Measurements from ENCODE around the gene TM9SF3. TPM values are rescaled to one million over a fixed set of nuclear protein-coding genes. Genes with fewer than 3 reads are reported as not detected.

TM9SF3 gene
- total RNA-seq, 1 experiment from 2014 or later = 79.3 TPM

DNA sequence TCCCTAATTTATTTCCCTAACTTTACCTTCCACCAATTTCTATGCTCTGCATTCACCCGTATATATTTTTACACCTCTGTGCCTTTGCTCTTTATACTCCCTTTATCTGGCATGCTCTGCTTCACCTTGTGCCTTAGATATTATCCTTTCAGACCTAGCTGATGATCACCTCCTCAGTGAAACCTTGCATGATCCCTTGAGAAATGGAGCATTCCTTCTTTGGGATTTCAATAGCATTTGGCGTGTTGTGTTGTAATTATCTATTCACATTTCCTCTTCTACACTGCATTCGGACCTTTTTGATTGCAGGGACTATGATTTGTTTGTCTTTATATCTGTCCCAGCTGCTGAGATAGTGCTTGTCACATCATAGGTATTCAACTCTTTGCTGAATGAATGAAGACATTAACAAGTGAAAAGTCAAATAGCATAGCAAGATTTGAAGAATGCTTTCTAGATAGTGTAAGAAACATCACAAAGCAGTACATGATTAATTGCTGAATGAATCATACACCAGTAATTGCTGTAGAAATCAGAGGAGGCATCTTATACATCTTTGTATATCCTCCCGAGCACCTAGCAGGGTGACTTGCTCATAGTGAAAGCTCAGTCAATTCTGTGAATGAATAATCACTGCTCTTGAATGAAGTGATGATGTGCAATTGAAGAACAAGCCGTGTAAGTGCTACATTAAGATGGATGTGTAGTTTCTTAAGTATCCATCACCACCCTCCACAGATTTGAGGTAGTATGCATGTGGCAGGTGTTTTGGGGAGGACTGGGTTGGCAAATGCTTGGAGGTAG lies 2.0 kb upstream of the TM9SF3 start:
- no peak for DNase-seq (ENCODE audit: low read depth, low spot score)
- Histone ChIP-seq H2AFZ (ENCODE audit: low read depth, low read length, poor library complexity, severe bottlenecking) (no peak overlapping the region), H3K4me2 (ENCODE audit: low read length) (peak overlapping the region; percentile 28), H3K27me3 (ENCODE audit: insufficient read depth, low read length) (no peaks in the 10 kb centered on the region), H3K9me2 (ENCODE audit: insufficient read depth) (no peaks in the 10 kb centered on the region), H3K4me3 (replicated peaks in 1 of 2; ENCODE audit: low read depth in 1 of 2, low read length in 2 of 2) (no peak overlapping the region), H3K9me3 (ENCODE audit: control insufficient read depth in 1 of 2, insufficient read depth in 1 of 2, low read depth in 1 of 2, low read length in 2 of 2) (no peaks in the 10 kb centered on the region), H3K36me3 (ENCODE audit: control insufficient read depth in 1 of 2, insufficient read depth in 2 of 2, low read length in 2 of 2) (no peaks in the 10 kb centered on the region), H4K20me1 (ENCODE audit: insufficient read depth) (0 out of 2 replicates have a peak, but pooled peaks cover 7% of the 10 kb centered on the region), H3K79me2 (ENCODE audit: insufficient read depth, low read length) (peaks cover 30% of the 10 kb centered on the region), H3K27ac (ENCODE audit: low read depth, low read length) (no peak overlapping the region), H3K9ac (ENCODE audit: low read length) (no peak overlapping the region), H3K4me1 (ENCODE audit: control insufficient read depth in 1 of 2, insufficient read depth in 2 of 2, low read length in 2 of 2) (peaks cover 14 to 33% of the 10 kb centered on the region in 2 experiments)
- CTCF ChIA-PET = no interaction called here
- intact Hi-C loops (cut with micrococcal nuclease) = no loop called here
- no TSS peak for BruUV-seq (replicated peaks)
- RAD21 ChIA-PET (ENCODE audit: low non-redundant PET in 1 of 2, low total read pairs in 2 of 2, uncharacterized antibody in 2 of 2, unreplicated experiment in 2 of 2) = no interaction called here
- POLR2A ChIA-PET = no interaction called here
- no peak for ATAC-seq
- TF ChIP-seq RAD21 (IDR thresholded peaks at IDR 0.05; ENCODE audit: low read depth) = no peak
- TF ChIP-seq, protein P1, sequence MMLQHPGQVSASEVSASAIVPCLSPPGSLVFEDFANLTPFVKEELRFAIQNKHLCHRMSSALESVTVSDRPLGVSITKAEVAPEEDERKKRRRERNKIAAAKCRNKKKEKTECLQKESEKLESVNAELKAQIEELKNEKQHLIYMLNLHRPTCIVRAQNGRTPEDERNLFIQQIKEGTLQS (IDR thresholded peaks at IDR 0.05) = no peak
- TF ChIP-seq POLR2A (IDR thresholded peaks at IDR 0.05; ENCODE audit: borderline replicate concordance, extremely low read depth, insufficient read depth, insufficient read length) = no peak

- H3K4me2 ChIP-seq (ENCODE audit: low read length) = peak overlapping the region; percentile 93
- ChIA-PET POLR2A (no interaction called here), CTCF (no interaction called here), RAD21 (ENCODE audit: low non-redundant PET in 1 of 2, low total read pairs in 2 of 2, uncharacterized antibody in 2 of 2, unreplicated experiment in 2 of 2) (no interaction called here)
- no peaks in the 10 kb centered on the region for H3K9me2 ChIP-seq (ENCODE audit: insufficient read depth)
- H3K79me2 ChIP-seq (ENCODE audit: insufficient read depth, low read length) = peaks cover 37% of the 10 kb centered on the region
- H3K4me3 ChIP-seq (replicated peaks in 1 of 2; ENCODE audit: low read depth in 1 of 2, low read length in 2 of 2) = peak overlapping the region; percentile 59 to 84; a peak in 3 of 4 replicates
- BruUV-seq (replicated peaks) = no TSS peak
- H2AFZ ChIP-seq (ENCODE audit: low read depth, low read length, poor library complexity, severe bottlenecking) = no peak overlapping the region
- H3K9me3 ChIP-seq (ENCODE audit: control insufficient read depth in 1 of 2, insufficient read depth in 1 of 2, low read depth in 1 of 2, low read length in 2 of 2) = no peaks in the 10 kb centered on the region
- H3K36me3 ChIP-seq (ENCODE audit: control insufficient read depth in 1 of 2, insufficient read depth in 2 of 2, low read length in 2 of 2) = no peaks in the 10 kb centered on the region
- H4K20me1 ChIP-seq (ENCODE audit: insufficient read depth) = 0 out of 2 replicates have a peak, but pooled peaks cover 7% of the 10 kb centered on the region
- peaks cover 14 to 33% of the 10 kb centered on the region in 2 experiments for H3K4me1 ChIP-seq (ENCODE audit: control insufficient read depth in 1 of 2, insufficient read depth in 2 of 2, low read length in 2 of 2)
- ATAC-seq (no peak), DNase-seq (ENCODE audit: low read depth, low spot score) (no peak)
- no peaks in the 10 kb centered on the region for H3K27me3 ChIP-seq (ENCODE audit: insufficient read depth, low read length)
- peak overlapping the region; percentile 91 for H3K9ac ChIP-seq (ENCODE audit: low read length)
- H3K27ac ChIP-seq (ENCODE audit: low read depth, low read length) = peak overlapping the region; percentile 95; the same call in 1 of the 2 replicates
- intact Hi-C loops (cut with micrococcal nuclease) = no loop called here
- TF ChIP-seq ELF1 (IDR thresholded peaks at IDR 0.05; ENCODE audit: borderline replicate concordance, low read depth) = no peak
- TF ChIP-seq SP1 (IDR thresholded peaks at IDR 0.05; ENCODE audit: low read depth) = no peak
- TF ChIP-seq, protein P2, sequence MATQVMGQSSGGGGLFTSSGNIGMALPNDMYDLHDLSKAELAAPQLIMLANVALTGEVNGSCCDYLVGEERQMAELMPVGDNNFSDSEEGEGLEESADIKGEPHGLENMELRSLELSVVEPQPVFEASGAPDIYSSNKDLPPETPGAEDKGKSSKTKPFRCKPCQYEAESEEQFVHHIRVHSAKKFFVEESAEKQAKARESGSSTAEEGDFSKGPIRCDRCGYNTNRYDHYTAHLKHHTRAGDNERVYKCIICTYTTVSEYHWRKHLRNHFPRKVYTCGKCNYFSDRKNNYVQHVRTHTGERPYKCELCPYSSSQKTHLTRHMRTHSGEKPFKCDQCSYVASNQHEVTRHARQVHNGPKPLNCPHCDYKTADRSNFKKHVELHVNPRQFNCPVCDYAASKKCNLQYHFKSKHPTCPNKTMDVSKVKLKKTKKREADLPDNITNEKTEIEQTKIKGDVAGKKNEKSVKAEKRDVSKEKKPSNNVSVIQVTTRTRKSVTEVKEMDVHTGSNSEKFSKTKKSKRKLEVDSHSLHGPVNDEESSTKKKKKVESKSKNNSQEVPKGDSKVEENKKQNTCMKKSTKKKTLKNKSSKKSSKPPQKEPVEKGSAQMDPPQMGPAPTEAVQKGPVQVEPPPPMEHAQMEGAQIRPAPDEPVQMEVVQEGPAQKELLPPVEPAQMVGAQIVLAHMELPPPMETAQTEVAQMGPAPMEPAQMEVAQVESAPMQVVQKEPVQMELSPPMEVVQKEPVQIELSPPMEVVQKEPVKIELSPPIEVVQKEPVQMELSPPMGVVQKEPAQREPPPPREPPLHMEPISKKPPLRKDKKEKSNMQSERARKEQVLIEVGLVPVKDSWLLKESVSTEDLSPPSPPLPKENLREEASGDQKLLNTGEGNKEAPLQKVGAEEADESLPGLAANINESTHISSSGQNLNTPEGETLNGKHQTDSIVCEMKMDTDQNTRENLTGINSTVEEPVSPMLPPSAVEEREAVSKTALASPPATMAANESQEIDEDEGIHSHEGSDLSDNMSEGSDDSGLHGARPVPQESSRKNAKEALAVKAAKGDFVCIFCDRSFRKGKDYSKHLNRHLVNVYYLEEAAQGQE (IDR thresholded peaks at IDR 0.05; ENCODE audit: low read depth) = no peak
- TF ChIP-seq, protein P3, sequence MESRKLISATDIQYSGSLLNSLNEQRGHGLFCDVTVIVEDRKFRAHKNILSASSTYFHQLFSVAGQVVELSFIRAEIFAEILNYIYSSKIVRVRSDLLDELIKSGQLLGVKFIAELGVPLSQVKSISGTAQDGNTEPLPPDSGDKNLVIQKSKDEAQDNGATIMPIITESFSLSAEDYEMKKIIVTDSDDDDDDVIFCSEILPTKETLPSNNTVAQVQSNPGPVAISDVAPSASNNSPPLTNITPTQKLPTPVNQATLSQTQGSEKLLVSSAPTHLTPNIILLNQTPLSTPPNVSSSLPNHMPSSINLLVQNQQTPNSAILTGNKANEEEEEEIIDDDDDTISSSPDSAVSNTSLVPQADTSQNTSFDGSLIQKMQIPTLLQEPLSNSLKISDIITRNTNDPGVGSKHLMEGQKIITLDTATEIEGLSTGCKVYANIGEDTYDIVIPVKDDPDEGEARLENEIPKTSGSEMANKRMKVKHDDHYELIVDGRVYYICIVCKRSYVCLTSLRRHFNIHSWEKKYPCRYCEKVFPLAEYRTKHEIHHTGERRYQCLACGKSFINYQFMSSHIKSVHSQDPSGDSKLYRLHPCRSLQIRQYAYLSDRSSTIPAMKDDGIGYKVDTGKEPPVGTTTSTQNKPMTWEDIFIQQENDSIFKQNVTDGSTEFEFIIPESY (IDR thresholded peaks at IDR 0.05; ENCODE audit: extremely low read depth, insufficient replicate concordance, low read length) = no peak
- TF ChIP-seq, protein P4, sequence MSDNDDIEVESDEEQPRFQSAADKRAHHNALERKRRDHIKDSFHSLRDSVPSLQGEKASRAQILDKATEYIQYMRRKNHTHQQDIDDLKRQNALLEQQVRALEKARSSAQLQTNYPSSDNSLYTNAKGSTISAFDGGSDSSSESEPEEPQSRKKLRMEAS (IDR thresholded peaks at IDR 0.05) = no peak
- no peak for TF ChIP-seq FOSL1 (IDR thresholded peaks at IDR 0.05; ENCODE audit: low read depth)
- no peak for TF ChIP-seq POLR2A (IDR thresholded peaks at IDR 0.05; ENCODE audit: borderline replicate concordance, extremely low read depth, insufficient read depth, insufficient read length)
- TF ChIP-seq EGR1 (IDR thresholded peaks at IDR 0.05; ENCODE audit: low read depth) = no peak
Observed at GRCh38 chr10:96588060-96588554, 1.3 kb upstream of the TM9SF3 start.

Measured in HCT116 (cell line).